Activated CD8-positive, alpha-beta memory T cell treated with anti-CD3 and anti-CD28 coated beads for 4 hours (primary cell): ENCODE results near the gene NFAM1.

ENCODE experiments used
- DNase-seq, 2 donors: peaks; one replicate each; pipeline ENCODE4 v3.0.0-alpha.2; 2020; ENCODE audit warnings: low read depth in 2 of 2

NFAM1 gene

DNA sequence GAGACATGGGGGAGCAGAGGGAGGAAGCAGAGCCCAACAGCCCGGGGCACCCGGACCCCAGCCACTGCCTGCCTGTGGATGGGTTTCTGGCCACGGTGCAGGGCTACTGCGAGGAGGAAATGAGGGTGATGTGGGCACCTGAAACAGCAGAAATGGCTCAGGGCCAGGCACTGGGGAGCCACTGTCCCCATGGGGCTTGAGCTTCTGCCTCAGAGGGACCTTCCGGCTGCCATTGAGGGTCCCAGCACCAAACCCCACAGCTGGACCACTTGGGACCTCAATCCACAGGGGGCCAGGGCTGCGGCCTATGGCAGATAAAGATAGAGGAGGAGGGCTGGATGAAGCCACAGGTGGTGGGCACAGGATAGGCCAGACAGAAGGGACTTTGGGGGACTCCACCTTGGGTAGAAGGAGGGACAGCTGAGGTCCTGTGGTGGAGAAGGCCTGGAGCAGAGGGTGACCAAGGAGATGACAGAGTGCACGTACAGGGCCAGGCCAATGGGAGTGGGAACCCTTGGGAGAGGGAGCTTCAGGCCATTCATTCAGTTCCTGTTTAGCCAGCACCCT lies 48.3 kb downstream of the NFAM1 start:
- no peak for DNase-seq

DNA sequence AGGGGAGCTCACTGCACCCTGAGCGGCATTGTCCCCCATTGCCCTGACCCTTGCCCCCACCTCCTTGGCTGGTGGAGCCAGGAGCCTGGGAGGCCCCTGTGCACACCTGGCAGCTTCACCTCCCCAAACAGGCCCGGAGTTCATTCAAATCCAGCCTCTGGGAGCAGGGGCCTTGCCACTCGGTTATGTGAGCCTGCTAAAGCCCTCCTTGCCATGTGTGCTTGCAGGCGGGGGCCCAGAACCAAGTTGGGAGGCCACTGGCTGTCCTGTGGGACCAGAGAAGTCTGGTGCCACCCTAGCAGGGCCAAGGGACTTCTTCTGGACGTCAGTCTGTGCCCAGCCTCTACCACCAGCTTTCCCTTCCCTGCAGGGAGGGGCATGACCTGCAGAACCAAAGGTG lies 48.9 kb downstream of the NFAM1 start:
- no peak for DNase-seq

DNA sequence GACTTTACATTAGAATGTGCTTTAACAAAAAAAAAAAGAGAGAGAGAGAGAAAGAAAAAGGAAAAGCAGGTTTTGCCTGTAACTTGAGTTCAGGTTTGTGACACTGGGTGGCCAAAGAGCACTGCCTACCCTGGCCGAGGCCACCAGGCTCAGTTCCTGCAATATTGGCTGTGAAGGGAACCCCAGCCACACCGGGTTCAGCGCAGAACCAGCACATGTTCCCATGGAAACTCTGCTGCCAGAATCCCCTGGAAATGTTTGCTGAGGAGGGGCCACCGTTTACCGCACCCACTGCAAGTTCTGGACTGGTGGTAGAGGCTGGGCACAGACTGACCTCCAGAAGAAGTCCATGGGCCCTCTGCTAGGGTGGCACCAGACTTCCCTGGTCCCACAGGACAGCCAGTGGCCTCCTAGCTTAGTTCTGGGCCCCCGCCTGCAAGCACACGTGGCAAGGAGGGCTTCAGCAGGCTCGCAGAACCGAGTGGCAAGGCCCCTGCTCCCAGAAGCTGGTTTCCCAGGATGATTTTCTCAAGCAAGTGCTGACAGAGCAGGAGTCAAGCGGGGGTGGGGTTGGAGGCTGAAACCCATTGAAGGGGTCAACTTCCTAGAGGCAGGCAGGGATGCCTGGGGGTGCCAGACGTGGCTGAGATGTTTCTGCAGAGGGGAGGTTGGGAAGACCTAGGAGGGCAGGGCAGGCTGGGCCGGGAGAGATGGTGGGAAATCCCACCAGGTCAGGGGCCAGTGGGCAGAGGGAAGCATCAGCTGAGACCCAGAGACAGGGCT lies 51.2 kb downstream of the NFAM1 start:
- DNase-seq, result no peak

DNA sequence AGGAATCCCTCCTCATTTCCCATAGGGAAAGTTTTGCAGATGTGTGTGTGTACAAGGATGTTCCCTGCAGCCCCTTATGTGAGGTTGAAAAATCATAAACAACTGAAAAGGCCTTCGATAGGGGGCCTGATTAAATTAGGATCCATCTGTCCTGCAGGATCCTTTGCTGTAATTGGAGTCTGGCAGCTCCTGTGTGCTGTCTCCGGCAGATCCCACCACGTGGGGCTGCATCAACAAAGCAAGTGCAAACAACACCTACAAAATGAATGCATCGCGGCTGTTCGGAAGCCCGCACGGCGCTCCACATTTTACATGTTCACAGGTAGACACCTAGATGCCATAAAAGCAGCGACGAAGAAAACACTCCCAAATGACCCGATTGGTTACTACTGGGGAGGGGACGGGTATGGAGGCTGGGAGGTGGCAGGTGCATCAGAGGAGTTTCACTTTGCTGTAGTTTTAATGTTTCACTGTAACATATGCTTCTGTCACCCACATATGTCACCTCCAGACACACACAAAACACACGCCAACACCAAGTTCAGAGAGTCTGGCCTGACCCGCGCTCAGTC lies 52.2 kb downstream of the NFAM1 start:
- no peak for DNase-seq

DNA sequence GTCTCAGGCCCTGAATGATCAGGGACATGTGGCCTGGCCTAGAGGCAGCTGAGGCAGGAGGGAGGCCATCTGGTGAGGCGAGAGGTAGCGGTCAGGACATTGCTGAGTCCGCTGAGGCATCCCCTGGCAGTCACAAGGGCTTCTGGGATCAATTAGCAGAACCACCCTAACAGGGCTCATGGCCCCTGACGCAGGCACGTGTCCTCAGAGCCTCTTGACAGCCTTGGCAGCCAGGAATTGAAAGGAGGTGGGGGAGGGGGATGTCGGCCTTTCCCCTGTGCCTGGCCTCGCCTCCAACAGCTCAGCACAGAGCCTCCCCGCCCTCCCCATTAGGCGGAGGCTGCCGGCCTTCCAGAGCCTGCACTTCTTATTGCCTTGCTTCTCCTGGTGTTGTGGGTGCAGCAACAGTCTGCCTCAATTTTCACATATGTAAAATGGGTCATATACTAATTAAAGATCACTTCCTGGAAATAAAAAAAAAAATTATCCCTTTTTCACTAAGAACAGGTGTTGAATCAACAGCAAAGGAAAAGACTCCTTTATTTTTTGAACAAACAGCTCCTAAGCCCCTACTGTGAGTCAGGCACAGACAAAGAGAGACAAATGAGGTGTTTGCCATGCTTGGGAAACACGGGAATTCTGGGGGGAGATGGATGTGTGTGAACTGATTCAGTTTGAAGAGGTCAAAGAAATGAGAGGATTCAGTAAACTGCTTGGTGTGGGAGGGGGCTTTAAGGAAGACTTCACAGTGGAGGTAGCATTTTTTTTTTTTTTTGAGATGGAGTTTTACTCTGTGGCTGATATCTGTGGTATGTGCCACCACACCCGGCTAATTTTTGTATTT lies 55.3 kb downstream of the NFAM1 start:
- DNase-seq, result no peak

DNA sequence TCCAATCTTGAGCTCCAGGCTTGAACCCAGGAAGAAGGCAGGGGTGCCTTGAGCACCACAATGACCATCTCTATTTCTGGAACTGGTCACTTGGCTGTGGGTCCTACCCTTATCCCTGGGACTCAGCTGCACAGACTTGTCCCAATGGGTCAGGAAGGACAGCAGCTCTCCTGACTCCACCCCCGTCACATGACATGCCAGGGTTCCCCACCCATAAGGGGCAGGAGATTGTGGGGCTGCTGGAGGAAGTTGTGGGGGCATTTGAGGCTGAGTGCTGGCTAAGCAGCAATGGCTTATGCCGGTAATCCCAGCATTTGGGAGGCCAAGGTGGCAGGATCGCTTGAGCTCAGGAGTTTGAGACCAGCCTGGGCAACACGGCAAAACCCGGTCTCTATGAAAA lies 56.2 kb downstream of the NFAM1 start:
- no peak for DNase-seq

DNA sequence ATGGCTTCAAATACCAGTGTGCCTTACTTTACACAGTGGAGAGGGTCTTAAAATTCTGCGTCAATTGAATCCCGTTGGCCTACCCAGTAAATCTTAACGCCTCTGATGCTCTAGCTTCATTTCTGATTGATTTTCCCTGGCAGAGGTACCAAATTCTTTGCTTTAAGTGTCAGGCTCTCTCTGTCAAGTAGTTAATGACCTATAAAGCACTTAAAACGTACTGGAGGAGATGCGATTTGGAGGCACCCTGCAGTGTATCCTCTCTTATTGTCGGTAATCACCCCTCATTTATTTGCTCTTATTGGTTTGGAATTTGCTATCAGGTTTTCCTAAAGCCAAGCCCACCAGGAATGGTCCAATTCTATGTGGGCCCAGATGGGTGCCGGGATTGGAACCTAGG lies 59.2 kb downstream of the NFAM1 start:
- DNase-seq, result no peak

DNA sequence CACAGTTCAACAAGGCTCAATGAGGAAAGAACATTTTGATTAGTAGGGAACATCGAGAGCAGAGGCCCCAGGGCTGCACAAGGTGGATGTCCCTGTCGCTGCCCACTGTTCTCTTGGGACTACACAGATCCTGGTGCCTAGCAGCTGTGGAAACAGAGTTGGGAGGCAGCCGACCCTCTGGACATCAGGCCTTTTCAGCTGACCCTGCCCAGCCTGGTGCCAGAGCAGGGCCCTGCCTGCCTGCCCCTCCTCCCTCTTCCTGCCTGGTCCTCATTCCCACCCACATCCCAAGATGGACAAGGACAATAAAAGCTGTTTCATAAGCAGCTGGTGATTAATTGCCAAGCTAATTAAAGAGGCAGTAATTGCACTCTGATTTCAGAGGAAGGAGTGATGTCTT lies 60.7 kb downstream of the NFAM1 start:
- DNase-seq, result no peak

DNA sequence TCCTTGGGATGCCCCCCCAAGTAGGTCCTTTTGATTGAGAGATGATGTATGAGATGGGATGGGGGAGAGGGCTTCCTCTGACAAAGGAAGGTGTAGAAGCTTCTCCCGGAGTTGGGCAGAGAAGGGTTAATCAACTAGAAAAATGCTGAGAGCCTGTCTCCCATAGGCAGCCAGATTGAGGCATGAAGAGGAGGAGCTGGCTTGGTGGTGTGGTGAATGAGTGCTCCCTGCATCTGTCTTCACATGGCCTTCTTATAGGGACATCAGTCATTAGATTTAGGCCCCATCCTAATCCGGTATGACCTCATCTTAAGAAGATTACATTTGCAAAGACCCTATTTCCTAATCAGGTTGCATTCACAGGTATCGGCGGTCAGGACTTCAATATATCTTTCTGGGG lies 61.1 kb downstream of the NFAM1 start:
- no peak for DNase-seq

DNA sequence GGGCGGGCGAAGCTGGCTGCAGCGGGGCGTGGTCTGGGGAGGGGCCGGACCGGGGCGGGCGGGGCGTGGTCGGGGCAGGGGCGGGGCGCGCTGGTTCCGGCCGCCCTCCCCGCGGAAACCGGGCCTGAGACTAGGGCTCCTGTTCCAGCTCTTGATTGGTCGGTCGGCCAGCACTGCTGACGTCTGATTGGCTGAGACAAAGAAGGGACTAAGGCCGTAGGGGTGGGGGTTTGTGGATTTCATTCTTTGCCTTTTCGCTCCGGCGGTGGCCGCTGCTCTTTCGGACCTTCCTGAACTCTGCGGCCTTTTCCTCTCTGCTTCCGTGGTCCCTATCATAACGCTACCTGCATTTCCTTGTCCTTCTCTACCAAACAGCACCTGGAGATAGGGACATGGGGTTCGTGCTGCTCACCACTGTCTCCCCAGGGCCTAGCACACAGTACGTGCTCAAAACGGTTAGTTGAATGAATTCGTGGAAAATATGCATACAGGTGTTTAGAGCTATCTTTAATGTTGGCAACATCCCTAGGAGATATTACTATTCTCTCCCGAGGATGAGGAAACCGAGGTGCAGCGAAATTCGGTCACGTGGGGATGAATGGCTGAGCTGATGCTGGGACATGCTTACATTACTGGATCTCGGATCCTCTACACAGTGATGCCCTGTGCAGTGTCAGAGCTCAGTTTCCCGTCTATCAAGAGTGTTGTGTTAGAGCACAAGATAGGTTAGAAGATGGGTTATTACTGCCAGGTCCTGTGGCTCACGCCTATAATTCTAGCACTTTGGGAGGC lies 62.8 kb downstream of the NFAM1 start:
- DNase-seq, result peak; percentile 62 to 76

DNA sequence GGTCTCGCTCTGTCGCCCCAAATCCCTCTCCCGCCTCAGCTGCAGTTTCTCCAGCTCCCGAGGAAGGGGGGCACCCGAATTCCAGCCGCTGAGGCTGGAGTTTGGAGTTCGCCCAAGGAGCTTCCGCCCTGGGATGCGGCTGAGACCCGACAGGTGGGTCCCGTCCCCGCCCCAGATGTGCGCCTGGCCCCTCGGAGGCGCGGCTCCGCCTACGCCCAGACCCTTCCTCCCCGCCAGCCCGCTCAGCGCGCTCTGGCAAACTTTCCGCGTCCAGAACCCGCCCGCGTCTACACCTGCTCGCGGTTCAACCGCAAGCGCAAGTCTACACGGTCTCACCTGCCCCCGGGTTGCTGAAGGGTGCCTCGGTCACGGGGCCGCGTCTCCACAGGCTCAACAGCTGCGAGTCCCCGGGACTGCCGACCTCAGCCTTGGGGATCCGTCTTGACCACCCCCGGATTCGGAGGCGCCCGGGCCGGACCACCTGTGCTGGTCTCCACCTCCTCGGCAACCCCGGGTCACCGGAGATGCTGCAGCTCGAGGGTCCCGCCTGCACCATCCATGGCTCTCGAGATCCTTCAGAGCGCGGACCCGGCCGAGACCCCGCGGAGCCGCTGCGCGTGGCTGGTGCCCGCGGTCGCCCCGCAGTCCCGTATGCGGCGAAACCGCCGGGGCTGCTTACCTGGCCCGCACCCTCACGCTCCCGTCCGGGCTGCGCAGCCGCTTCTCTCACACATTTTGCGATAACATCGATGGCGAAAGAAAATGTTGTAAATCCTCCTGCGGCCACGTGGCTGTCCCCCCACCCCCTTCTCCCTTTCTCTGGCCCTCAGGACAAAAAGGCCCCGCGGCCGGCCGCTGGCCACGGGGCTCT lies 63.6 kb downstream of the NFAM1 start:
- no peak for DNase-seq

DNA sequence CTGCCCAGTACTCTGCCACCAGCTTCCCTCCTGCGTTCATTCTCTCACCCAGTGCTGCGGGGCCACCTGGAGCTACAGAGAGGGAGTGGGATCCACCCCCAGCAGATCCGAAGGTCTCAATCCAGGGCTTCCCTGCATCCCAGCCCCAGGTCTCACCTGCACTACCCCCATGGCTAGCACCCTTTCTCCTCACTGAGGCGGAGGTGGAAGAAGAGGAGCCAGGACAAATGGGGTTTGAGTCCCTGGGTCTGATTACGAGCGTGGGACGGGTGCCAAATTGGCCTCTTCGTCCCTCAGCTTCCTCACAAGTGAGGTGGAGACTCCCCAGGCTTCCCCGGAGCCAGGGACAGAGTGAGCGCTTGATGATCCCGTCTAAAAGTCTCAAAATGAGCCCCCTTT lies 64.2 kb downstream of the NFAM1 start:
- no peak for DNase-seq

DNA sequence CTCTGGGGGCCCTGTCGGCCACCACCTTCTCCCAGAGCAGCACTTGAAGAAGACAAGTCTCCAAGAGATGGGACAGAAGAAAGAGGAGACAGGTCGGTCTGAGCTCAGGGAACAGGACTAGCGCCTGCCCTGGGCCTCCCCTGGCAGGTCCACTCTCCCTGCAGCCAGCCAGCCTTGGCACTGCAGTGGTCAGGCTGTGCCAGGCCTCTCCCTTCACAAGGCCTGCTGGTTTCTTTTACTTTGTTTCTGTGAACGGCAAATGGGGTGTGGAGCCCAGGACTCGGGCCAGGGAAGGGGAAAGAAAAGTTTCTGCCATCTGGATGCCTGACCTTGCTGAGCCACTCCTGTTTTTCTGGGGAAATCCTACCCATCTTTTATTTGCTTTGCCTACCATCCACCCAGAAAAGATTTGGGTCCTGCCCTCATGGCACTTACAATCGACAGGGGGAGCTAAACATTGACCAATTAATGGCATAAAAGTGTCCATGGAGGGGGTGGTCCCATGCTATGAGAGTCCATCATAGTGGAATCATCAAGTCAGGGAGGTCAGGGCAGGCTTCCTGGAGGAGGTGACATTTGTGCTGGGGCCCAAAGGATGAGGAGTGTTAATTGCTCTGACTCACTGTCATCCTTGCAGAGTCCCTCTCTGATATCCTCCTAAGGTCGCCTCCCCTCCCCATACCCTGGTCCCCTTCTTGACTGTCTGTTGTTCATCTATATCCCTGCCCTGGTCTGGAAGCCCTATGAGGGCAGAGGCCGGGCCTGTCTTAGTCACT lies 65.2 kb downstream of the NFAM1 start:
- no peak for DNase-seq

DNA sequence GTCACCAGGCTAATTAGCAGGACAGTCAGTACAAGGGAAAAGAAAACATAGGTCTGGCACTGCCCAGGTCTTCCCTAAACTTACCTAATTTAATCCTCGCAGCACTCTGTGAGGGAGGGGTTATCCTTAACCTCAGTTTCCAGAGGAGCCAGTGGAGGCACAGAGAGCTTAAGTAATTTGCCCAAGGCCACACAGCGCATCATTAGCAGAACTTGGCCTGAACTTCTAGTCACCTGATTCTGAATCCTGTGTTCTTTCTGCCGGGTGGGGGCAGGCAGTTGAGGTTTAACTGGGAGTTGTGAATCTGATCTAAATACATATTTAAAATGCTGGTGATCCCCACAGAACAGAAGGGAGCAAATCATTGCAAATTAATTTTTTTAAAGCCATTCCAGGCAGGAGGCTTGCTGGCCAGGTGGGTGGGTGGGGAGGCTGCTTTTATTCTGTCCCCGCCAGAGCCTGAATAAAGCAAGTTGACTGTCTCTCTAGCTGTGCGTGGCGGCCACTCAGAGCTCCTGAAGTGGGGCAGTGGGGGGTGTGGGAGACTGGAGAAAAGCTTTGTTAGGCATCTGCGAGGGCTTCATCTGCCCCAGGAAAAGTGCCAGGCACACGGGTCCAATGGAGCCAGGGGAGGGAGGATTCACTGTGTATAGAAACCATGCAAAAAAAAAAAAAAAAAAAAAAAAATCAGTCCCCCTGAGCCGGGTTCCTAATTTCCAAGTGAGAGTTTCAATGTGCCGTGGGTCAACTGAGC lies 66.1 kb downstream of the NFAM1 start:
- DNase-seq, result no peak

DNA sequence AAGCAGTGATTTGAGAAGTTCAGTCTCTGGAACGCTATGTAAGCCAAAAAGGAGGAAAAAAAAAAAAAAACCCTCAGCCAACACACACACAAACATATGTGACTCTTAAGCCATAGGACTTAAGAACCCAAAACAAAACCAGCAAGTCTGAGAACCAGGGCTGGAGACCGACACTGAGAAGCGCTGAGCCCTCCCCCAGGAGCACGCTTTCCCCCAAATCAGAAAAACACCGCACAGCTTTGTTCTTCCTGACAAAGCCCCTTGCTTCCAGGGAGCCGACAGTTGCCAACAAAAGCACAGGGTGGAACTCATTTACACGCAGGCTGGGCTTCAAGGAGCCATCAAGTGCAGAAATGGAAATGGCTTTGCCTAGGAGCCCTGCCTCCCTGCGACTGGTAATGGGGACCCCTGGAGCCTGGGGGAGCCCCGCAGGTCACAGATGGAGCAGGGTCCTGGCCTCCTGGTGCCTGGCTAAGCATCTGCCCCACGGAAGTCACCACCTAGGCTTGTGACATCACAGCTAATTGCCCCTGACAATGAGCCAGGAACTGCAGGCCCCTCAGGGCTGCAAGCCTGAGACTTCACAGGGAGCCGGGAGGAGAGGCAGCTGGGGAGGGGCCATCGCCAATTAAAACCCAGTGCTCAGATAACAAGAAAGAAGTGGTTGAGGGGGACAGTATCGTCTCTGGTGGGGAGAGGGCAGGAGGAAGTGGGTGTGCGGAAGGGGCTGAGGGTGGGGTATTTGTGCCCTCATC lies 66.9 kb downstream of the NFAM1 start:
- DNase-seq, result no peak

DNA sequence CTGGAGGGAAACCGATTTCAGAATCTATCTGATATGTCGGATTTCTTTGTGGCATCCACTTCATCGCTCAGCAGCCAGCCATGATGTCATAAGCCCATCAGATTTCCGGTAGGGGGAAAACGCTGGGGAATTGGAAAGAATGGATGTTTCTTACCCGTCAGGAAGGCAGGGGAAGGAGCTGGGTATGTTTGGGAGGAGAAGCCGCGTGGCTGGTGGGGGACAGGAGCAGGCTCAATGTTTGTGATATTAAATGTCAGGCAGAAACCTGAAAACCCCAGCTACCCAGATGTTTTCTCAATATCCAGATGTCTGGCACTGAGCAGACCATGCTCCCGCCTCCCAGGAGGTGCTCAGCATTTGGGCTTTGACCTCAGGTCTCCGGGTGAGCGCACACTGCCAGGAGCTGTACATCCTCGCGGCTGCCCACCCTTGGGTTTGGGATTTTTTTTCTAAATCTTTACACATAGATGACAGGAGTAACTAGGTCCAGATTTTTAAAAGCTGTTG lies 67.5 kb downstream of the NFAM1 start:
- DNase-seq, result no peak

DNA sequence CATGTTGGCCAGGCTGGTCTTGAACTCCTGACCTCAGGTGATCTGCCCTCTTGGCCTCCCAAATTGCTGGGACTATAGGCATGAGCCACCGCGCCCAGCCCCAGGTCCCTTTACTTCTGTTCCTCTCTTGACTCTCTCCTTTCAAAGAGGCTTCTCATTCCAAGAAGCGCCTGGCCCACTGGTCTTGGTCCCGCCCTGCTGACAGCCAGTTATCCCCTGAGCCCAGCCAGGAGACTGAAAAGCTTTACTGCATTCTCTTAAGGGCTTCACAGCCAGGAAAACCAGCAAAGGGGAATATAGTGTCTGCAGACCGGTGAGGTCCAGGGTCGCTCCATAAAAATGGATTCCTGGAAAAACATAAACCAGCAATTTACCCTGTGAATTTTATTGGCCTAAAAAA lies 68.3 kb downstream of the NFAM1 start:
- DNase-seq, result no peak

DNA sequence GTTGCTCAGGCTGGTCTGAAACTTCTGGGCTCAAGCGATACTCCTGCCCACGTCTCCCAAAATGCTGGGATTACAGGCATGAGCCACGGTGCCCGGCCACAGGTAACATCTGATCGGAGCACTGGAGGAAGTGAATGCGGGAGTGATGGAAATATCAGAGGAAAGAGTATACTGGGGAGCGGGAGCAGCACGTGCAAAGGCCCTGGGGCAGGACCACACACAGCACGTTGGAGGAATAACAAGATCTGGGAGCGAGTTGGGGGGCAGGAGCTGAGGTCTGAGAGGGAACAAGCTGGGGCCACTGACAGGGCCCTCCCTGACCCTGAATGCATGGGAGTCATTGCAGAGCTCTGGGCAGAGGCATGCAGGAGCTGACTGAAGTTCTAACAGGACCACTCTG lies 70.7 kb downstream of the NFAM1 start:
- no peak for DNase-seq
